CD4-positive, alpha-beta T cell treated with Interleukin-6 at 100 ng/mL for 8 hours (primary cell): ENCODE results near the gene DUSP22.
"Not testable (repeated sequence)": the region's sequence is repeated elsewhere in the genome, so short reads cannot be mapped to it uniquely, and the experiment has no call there.

ENCODE experiments used
- DNase-seq: peaks from one replicate; pipeline ENCODE4 v3.0.0-alpha.2; 2020; ENCODE audit warnings: mixed read lengths, low spot score

DUSP22 gene

GRCh38 chr6:279341-280029 is 12.8 kb upstream of the DUSP22 start:
- no peak for DNase-seq

GRCh38 chr6:280775-281468 is 11.4 kb upstream of the DUSP22 start:
- no peak for DNase-seq

GRCh38 chr6:281469-282103 is 10.7 kb upstream of the DUSP22 start:
- no peak for DNase-seq

- DNase-seq = no peak
Measured at GRCh38 chr6:282177-282866, 10.0 kb upstream of the DUSP22 start.

- no peak for DNase-seq
Measured at GRCh38 chr6:282867-283416, 9.3 kb upstream of the DUSP22 start.

- no peak for DNase-seq
Measured at GRCh38 chr6:284486-284885, 7.8 kb upstream of the DUSP22 start.

- no peak for DNase-seq
Measured at GRCh38 chr6:285030-285771, 7.1 kb upstream of the DUSP22 start.

GRCh38 chr6:285902-286301 is 6.4 kb upstream of the DUSP22 start:
- not testable (repeated sequence) for DNase-seq

- no peak for DNase-seq
Measured at GRCh38 chr6:286681-287488, 5.4 kb upstream of the DUSP22 start.

GRCh38 chr6:287489-287860 is 4.8 kb upstream of the DUSP22 start:
- no peak for DNase-seq

- no peak for DNase-seq
Measured at GRCh38 chr6:288866-289265, 3.4 kb upstream of the DUSP22 start.

GRCh38 chr6:290111-290922 is 2.0 kb upstream of the DUSP22 start:
- no peak for DNase-seq

- no peak for DNase-seq
Measured at GRCh38 chr6:291204-291696, 1.0 kb upstream of the DUSP22 start.

- peak; percentile 83 for DNase-seq
Measured at GRCh38 chr6:292506-293192, 362 bp downstream of the DUSP22 start.

GRCh38 chr6:293193-294174 is 1.2 kb downstream of the DUSP22 start:
- DNase-seq = peak; percentile 21

GRCh38 chr6:294656-295565 is 2.6 kb downstream of the DUSP22 start:
- no peak for DNase-seq
